GM21515 (cell line): ENCODE measurements around the gene PKP2.

ENCODE experiments used
- ATAC-seq: cut with Tn5 transposase; IDR thresholded peaks from one replicate; pipeline ENCODE4 v1.9.1; 2021; ENCODE audit not compliant: unreplicated experiment

The PKP2 gene

DNA sequence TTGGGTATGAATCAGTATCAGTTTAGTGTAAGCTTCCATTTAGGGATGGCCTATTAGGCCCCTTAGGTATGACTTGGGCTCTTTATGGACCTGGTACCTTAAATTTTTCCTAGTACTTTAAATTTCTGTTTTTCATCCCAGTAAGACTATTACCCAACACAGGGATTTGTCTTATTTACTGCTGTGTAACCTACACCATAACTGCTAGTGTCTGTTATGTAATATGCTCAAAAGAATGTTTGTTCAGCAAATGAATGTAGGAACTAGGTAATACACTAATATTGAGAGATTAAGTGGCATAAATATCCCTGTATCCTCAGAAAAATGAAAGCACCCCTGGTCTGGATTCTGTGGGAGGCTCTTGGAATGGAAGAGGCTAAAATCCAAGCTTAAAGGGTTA lies 77.2 kb downstream of the PKP2 start:
- no peak for ATAC-seq

- no peak for ATAC-seq
These were observed 84.7 kb downstream of the PKP2 start for GRCh38 chr12:32811686-32812392.

GRCh38 chr12:32809846-32810245 lies 86.7 kb downstream of the PKP2 start:
- ATAC-seq: no peak

- no peak for ATAC-seq
These were observed 87.4 kb downstream of the PKP2 start for GRCh38 chr12:32809196-32809595.

DNA sequence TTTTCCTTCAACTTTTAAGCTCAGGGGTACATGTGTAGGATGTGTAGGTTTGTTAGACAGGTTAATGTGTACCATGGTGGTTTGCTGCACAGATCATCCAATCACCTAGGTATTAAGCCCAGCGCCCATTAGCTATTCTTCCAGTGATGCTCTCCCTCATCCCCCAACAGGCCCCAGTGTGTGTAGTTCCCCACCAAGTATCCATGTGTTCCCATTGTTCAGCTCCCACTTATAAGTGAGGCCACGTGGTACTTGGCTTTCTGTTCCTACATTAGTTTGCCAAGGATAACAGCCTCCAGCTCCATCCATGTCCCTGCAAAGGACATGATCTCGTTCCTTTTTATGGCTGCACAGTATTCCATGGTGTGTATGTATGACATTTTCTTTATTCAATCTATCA lies 92.3 kb downstream of the PKP2 start:
- ATAC-seq: no peak

DNA sequence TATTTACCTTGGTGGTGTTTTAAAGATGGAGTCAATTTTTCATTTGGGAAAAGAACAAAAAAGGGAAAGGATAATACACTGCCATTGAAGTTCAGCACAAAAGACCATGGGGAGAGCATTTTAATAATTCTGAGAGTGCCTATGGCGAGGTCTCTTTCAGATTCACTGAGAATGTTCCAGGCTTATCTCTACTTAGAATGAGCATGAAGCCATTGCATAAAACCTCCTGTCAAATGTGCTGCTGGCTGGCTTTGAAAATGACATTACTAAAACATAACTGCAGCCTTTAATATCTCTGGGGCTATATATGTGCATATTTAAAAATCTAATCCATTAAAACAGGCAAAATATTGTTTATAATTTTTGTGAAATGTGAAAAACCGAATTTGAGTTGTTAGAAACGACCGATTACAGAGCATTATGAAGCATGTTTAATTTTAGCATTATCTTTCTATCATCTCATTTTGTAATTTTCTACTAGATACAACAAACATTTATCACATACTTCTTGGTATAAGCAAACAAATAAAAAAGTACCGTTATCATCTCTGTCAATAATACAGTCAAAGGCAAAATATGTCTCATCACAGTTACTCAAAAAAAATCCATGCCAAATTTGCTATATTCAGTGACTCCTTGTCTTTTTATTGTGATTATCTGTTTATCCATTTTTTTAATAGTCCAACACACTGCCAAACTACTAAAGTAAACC lies 95.2 kb downstream of the PKP2 start:
- no peak for ATAC-seq

DNA sequence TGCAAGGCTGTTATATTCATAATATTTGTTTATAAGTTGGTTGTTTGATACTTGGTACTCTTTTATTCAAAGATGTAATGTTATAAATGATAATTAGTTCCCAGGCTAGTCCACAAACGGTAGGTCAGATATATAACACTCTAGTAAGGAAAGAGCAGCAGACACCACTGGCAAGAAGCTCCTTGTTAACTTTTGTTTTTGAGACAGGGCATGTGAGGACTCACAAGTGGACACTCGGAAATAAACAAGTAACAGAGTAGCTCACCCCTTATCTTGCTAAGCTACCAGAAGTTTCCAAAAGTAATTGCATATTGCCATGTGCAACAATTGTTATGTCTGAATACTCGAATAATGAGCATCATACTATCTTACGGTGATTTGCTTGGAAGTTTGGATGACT lies 102.3 kb downstream of the PKP2 start:
- no peak for ATAC-seq

- ATAC-seq: no peak
These were observed 106.7 kb downstream of the PKP2 start for GRCh38 chr12:32789916-32790315.

DNA sequence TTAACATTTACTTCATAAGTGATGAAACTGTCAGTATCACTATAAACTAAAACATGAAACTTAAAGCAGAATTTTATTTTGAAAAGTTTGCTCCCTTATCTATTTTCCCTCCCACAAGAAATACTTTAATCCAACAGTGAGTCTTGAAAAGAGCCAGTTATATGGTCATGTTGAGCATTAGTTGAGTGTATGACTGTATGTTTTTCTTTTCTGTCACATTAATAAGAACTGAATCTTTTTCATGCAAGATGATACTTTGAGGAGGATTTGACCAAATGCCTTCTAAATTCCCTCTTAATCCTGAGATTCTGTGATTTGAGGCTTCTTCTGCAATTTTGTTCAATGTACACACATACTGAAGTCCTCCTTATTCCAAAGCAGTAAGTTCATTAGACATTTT lies 107.1 kb downstream of the PKP2 start:
- ATAC-seq: no peak

DNA sequence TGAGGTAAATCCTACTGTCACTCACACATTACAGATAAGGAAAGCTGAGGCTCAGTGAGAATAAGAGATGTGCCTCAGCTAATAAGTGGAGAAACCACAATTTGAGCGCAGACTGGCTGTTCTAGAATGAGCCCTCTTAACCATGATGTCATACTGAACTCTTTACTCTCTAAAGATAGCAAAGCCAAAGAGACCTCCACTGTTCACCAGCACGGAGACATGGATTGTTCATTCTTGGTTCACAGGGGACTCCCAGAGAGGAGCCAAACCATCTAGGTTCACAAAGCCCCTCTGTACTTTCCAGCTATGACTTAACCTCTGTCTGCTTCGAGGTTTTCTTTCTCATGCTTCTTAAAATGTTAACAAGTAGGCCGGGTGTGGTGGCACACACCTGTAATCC lies 108.2 kb downstream of the PKP2 start:
- ATAC-seq: no peak

GRCh38 chr12:32785557-32785956 lies 111.0 kb downstream of the PKP2 start:
- ATAC-seq: no peak

GRCh38 chr12:32783029-32783428 lies 113.5 kb downstream of the PKP2 start:
- ATAC-seq: no peak

- ATAC-seq: no peak
These were observed 116.5 kb downstream of the PKP2 start for GRCh38 chr12:32780071-32780470.

DNA sequence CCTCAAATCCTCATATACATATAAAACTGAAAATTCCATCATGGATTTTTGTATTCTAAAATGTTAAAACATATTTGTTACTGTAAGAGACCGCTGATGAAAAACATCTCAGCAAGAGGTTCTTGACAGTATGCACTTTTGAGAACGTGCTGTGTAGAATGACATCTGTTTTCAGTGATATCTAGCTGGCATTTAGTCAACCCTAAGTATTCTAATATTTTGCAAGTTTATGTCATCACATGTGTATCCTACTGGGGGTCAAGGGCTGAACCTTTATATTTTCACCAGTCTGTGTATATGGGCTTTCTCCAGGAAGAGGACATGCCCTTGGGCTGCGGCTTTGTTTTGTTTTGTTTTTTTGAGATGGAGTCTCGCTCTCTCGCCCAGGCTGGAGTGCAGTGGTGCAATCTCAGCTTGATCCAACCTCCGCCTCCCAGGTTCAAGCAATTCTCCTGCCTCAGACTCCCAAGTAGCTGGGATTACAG lies 118.8 kb downstream of the PKP2 start:
- no peak for ATAC-seq

DNA sequence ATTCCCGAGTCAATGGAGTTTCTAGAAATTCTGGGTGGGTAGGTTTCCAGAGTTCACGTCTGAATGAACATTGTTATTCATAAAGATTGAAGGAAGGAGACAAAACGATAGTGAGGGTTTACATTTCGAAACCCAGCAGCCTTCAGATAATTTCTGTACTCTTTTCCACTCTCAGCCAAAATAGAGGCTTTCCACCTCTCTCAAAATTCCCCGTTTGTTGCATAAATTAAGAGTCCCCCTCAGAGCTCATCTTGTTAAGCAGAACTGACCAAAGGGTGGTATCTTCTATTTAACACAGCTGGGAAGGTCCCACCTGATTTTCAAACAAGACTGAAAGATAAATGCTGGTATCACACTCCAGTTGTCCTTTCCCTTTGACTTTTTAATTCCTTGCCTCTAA lies 119.4 kb downstream of the PKP2 start:
- peak; percentile 54 for ATAC-seq

GRCh38 chr12:32776258-32776657 lies 120.3 kb downstream of the PKP2 start:
- ATAC-seq: no peak

DNA sequence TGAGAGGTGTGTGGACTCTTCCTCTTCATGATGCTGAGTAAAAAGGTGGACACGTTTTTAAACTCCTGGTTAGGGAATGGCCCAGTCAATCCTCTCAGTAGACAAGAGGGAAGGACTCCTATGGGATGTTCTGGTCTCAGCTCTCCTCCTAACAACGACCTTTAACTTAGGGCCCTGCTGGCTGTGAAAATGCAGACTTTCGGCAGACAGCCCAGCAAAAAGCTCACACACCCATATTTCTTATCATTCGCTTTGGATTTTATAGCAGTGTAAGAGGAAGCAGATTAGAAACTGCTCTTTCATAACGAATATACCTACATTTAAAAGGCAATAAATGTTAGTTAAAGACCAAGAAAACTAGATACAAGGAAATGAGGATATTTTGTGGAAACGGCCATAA lies 122.9 kb downstream of the PKP2 start:
- no peak for ATAC-seq

DNA sequence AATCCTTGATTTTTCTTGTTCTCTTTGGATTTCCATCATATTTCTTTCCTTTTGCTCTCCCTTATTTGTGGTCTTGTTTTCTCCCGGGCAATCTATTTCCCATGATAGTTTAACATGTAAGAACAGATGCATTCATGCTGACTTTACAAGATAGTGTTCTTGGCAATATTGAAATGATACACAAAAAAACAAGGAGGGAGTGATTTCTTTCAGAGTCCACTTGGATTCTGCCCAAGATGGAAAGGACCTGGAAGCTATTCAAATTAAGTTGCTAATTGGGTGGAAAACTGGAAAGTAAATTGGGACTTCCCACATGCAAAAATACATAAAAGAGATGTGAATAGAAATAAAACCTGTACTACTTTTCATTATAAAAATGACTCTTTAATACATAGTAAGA lies 126.4 kb downstream of the PKP2 start:
- ATAC-seq: no peak

DNA sequence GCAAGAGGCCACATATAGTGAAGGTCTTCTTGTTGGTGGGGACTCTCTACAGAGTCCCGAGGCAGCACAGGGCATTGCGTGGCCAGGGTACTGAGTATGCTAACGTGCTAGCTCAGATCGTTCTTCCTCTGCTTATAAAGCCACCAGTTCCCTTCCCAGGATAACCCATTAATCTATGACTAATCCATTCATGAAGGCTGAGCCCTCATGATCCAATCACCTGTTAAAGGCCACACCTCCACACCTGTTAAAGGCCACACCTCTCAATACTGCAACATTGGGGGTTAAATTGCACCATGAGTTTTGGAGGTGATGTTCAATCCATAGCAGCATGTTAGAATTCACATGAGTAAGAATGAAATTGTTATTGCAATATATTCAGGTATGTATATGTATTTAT lies 128.1 kb downstream of the PKP2 start:
- ATAC-seq: no peak

- ATAC-seq: no peak
These were observed 130.7 kb downstream of the PKP2 start for GRCh38 chr12:32765906-32766305.

DNA sequence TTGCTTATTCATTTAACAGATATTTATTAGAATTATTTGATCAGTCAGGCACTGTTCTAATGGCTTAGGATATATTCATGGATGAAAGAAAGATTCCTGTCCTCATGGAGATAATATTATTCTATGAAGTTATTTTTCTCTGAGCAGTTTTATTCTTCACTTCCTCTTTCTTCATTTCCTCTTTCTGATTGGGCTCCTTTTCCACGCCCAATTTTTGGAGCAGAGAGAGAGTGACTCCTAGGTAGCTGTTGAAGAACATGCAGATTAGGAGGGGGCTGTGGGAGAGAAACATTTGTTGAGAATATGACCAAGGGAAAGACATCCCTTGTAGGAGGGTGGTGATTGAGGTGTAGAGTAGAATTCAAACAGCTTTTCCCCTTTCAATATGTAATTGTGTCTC lies 134.9 kb downstream of the PKP2 start:
- no peak for ATAC-seq

DNA sequence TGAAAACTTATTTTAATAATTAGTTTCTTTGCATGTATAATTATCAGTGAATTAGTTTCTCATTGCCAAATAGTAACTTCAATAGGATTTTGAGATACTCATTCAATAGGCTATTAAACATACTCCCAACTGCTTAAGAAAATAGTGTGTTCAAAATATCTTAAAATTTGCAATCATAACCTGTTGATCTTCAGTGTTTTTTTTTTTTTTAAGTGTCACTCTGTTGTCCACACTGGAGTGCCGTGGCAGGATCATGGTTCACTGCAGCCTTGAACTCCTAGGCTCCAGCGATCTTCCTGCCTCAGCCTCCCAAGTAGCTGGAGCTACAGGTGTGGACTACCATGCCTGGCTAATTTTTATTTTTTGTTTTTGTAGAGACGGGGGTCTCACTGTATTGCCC lies 139.4 kb downstream of the PKP2 start:
- ATAC-seq: no peak
